SK-N-MC (cell line): ENCODE measurements around the gene ULBP3.

Source experiments
- EZH2 ChIP-seq: fragments of 200-600 bp; sonication (generic); IDR thresholded peaks from one replicate; pipeline ENCODE4 v1.6.1; 2017; ENCODE audit warnings: antibody characterized with exemption
- FOXP2 ChIP-seq: optimal IDR thresholded peaks from 2 replicates; pipeline ENCODE3; 2011; ENCODE audit warnings: mild to moderate bottlenecking, moderate library complexity; ENCODE audit not compliant: insufficient read depth; ENCODE audit errors: extremely low read length, control extremely low read depth

GRCh38 chr6:150048099-150048498 is 20.8 kb downstream of the ULBP3 start:
- no peak for TF ChIP-seq FOXP2
- TF ChIP-seq EZH2 = no peak
